Retinal pigment epithelial cell (primary cell): ENCODE measurements around the gene RPS21.

ENCODE experiments used
- DNase-seq: peaks from one replicate; pipeline ENCODE4 v3.0.0-alpha.2; 2010; ENCODE audit warnings: low read depth
- H3K4me3 ChIP-seq: 2 replicates; pipeline ENCODE4 v1.5.1; 2011; ENCODE audit warnings: mild to moderate bottlenecking, low read length, control low read depth, moderate library complexity
- CTCF ChIP-seq: conservative IDR thresholded peaks from 2 replicates; pipeline ENCODE4 v1.5.1; 2011; ENCODE audit warnings: low read depth, low read length, control low read depth, inconsistent platforms

RPS21 gene

GRCh38 chr20:62358171-62359042, 28.5 kb upstream of the RPS21 start:
- no peak for DNase-seq
- no peak for TF ChIP-seq CTCF
- H3K4me3 ChIP-seq, result no peak overlapping the region

DNA sequence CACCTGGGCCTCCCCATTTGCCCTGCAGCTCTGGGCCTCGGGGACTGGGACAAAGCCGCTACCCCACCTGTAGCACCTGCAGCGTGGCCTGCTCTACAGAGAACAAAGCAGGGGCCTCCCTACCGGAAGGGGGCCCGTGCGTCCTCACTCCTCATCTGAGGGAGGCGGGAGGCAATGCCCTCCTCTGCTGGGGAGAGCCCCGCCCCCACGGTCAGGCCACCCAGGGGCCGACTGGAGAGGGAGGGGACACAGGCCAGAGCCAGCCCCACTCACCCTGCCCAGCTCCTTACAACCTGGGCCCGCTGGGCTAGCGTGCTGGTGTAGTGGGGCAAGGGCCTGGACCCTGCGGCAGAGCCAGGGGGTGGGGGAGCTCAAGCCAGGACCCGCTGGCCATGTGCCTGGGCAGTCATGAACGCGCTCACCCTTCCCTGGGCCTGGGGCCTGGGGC, 27.8 kb upstream of the RPS21 start:
- H3K4me3 ChIP-seq, result no peak overlapping the region
- DNase-seq, result no peak
- TF ChIP-seq CTCF, result no peak

GRCh38 chr20:62359491-62360121, 27.3 kb upstream of the RPS21 start:
- H3K4me3 ChIP-seq, result no peak overlapping the region
- DNase-seq, result no peak
- no peak for TF ChIP-seq CTCF

DNA sequence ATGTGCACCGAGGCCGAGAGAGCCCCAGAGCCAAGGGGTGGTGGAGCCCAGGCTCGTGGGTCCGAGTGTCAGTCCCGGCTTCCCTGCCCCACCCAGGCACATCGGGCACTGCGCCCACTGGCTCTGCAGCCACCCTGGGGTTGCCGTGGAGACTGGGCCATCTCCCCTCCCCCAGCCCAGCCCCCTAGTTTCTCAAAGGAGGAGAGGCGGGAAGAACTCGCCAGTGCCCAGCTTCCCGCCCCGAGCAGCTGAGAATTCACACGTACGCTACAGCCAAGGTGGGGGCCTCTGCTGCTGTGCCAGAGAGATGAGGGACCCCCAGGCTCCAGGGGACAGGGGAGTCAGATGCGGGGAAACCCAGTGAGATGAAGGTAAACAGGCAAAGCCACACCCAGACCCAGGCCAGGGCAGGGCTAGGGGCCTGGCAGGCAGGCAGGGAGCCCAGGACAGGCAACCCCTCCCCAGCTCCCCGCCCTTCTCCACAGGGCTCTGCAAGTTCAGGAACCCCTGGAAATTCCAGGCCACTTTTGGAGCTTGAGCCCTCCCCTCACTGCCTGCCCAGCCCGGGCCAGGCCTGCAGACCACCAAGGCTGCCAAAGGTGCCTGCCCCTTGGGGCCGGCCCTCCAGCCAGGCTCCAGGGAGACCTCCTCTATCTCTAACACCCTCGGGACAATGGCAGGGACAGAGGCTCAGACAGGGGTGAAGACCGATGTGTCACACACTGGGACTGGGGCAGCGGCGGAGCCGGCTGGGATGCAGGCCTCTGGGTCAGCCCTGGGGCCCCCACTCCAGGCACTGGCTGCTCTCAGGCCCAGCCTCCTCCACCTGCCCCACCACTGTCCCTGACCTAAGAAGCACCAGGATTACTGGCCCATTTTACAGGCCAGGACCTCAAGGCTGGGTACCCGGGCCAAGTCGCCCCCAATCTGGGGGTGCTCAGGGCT, 25.8 kb upstream of the RPS21 start:
- no peak overlapping the region for H3K4me3 ChIP-seq
- no peak for DNase-seq
- no peak for TF ChIP-seq CTCF

GRCh38 chr20:62361799-62362589, 24.9 kb upstream of the RPS21 start:
- no peak overlapping the region for H3K4me3 ChIP-seq
- no peak for TF ChIP-seq CTCF
- DNase-seq, result no peak

DNA sequence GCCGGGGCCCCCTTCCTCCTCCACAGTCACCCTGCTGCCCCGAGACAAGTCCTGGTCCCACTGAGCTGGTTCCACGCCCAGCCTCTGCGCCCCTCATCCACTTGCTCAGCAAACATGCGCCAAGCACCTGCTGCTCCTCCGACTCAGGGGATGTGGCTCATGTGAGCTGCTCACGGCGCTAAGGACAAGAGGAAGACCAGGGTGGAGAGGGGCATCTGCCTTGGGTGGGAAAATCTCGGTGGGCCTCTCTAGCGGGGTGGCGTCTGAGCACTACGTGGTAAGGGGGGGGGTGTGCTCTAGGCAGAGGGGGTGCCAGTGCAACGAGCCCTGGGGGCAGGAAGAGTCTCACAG, 24.3 kb upstream of the RPS21 start:
- no peak for DNase-seq
- H3K4me3 ChIP-seq, result no peak overlapping the region
- no peak for TF ChIP-seq CTCF
